Stimulated activated CD8-positive, alpha-beta memory T cell treated with anti-CD3 and anti-CD28 coated beads, Interleukin-2, amount 100 ng/mL, for 48 hours (primary cell): ENCODE measurements around the gene ZBED6.

ENCODE experiments used
- DNase-seq, 2 donors: peaks; one replicate each; pipeline ENCODE4 v3.0.0-alpha.2; 2020; ENCODE audit warnings: low read depth in 2 of 2

Gene ZBED6

GRCh38 chr1:203842559-203842876 lies 47.1 kb downstream of the ZBED6 start:
- no peak for DNase-seq

DNA sequence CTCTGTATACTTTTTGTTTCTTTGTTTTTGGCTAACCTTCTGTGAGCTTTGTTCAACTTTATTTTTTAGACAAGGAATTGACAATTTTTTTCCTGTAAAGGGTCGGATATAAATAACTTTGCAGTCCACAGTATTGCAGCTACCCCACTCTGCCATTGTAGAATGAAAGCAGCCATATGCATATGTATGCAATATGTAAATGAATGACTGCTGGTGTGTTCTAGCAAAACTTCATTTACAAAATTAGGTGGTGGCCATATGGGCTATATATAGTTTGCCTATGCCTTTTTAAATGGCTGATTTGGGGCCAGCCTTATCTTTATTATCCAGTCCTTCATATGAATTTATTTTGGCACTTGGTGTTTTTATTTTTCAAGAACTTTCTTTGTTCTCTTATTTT lies 48.0 kb downstream of the ZBED6 start:
- no peak for DNase-seq
